ENCODE measurements around the gene CCDC171.

CCDC171 gene

DNA sequence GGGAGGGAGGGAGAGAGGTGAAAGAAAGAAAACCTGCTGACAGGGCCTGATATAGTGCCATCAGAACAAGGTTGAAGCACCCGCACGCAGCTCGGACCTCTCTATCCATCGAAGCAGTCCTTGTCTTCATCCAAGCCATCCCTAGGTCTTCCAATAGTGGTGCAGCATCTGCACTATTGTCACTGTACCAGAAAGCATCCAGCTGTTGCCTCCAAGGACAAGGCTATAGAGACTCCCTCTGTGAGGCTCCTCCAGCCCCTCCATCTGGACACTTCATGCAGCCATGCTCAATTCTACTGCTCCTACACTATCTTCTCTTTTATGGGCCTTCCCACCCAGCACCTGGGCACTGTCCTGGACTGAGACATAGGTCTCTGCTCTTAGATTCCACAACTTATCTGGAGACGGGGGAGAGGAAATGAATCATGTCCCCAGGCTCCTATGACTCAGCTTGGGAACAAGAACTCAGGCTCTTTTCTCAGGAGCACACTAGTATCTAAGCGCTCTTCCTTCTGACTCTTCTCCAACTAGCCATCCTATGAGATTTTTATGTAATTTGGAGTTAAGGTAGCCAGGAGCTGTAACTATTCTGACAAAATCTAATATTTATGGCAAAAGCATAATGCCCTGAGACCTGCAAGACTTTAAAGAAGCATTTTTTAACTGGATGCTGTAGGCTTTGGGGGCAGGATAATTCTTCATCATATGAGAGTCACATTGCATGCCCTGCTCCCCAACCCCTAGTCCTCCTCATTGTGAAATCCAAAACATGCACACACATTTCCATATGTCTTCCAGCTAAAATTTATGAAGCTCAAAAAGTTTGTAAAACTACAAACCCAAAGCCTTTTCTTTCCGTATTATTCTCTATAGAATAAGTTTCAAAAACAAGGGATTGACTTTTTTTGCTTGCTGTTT lies 446.8 kb downstream of the CCDC171 start:
- DNase-seq (ENCODE audit: low read depth in 2 of 2): no peak

DNA sequence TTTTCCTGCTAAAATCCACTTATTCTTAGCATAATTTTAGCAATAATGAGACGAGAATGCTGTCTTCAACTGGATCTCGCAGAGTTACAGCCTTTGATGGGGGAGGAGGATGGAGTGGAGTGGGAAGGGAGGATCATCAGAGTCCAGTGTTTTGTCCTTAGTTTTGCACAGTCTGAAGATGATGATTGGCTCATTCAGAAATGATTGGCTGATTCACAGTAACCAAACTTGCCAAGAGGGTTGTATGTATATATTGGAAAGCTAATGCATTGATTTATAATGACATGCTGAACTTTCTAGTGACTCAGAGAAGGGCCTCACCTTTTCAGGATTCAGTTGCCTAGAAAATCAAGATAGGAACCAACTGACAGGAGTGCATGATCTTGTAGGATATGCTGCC lies 448.0 kb downstream of the CCDC171 start:
- DNase-seq (ENCODE audit: low read depth in 2 of 2): no peak

DNA sequence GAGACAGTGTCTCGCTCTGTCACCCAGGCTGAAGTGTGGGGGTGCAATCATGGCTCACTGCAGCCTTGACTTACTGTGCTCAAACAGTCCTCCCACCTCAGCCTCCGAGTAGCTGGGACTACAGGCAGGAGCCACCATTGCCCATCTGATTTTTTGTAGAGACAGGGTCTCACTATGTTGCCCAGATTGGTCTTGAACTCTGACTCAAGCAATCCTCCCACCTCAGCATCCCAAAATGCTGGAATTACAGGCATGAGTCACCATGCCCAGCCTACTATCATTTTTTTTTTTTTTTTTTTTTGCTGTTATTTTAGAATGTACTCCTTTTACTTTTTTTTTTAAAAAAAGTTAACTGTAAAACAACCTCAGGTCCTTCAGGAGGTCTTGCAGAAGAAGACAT lies 449.0 kb downstream of the CCDC171 start:
- DNase-seq (ENCODE audit: low read depth in 2 of 2): no peak

DNA sequence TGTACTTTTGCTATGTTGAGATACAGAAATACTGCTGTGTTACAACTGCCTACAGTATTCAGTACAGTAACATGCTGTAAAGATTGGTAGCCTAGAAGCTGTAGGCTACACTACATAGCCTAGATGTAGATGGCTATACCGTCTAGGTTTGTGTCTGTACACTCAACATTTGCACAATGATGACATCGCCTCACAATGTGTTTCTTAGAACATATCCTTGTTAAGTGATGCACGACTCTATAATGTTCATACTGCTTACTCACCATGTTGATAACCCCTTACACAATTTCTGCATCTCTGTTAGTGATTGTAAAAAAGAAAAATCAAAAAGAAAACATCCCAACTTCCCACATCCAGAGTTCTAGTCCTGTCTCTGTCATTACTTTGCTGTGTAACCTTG lies 450.0 kb downstream of the CCDC171 start:
- no peak for DNase-seq (ENCODE audit: low read depth in 2 of 2)

DNA sequence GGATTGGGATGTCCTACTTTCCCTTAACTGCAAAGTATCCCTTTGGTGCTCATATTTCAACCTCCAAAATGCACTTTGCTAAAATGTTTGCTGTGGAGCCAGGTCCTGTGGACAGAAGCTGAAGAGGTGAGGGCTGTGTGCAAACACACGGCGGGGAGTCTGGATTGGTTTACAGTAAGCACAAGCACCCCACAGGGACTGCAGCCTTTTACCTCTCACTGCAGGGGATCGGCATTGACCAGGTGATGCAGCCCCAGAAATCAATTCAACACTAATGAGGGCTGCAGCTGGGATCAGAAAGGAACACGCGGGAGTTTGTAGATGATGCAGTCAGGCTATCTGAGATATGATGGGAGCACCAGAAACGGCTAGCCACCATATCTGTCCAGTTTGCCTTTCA lies 450.9 kb downstream of the CCDC171 start:
- DNase-seq (ENCODE audit: low read depth in 2 of 2): no peak

DNA sequence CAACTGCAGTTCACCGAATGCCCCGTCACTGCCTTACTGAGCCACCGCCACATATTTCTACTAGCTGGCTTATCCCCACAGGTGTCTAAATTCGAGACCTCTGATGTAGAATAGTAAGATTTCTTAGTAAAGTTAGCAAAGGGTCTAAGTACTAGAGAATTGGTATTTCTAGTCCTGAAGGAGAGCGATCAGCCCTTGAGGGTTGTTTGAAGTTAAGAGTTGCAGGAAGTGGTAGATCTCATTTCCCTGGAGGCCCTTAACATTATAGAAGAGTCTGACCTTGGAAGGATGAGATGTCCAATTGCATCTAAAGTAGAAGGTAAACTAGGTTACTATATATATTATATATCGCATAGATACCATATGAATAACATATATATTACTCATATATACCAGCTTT lies 451.8 kb downstream of the CCDC171 start:
- no peak for DNase-seq (ENCODE audit: low read depth in 2 of 2)

DNA sequence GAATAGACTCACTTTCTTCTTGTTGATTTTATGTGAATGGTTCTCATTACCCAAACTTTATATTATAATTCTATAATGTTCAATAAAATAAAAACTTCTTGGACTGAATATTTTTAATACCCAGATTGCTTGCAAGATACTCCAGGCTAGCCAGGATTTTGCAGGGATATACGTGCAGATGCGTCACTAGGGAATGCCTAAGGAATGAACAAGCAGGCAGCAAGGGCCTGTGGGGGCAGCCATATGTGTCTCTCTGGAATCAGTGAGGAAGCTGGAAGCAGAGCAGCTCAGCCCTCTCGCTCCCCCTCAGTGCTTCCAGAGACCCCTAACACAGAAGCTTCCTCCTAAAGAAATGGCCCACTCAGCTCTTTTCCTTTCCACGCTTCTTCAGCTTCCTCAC lies 457.4 kb downstream of the CCDC171 start:
- no peak for DNase-seq (ENCODE audit: low read depth in 2 of 2)

DNA sequence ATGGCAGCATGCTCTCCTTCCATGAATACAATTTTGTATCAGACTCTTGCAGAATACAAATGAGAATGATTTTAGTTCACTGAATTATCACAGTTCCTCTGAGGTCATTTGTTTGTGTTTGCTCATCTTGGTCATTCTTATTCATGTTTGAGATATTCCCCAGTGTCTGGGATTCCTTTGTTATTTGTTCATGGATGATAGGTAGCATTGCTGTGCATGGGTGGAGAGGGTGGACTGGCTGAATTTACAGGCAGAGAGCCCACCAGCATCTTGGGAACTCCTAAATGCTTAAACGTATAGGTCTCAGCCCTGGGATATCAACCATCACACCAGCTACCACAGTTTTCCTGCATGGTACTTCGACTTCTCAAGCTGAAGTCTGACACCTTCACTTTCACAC lies 459.8 kb downstream of the CCDC171 start:
- DNase-seq (ENCODE audit: low read depth in 2 of 2): no peak

DNA sequence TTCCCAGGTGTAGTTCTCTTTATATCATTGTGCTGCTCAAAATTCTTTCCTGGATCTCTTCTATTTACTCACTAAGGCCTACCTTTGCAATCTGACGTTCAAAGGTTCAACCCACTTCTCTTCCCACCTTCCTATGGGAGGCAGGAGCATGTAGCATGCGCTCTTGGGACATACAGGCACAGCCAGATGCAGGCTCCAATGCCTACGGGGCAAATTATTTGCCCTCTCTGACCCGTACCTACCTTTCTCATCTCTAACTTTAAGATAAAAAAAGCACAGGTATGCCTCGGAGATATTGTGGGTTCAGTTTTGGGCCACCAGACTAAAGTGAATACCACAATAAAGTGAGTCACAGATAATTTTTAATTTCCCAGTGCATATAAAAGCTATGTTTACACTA lies 460.5 kb downstream of the CCDC171 start:
- DNase-seq (ENCODE audit: low read depth in 2 of 2): no peak

DNA sequence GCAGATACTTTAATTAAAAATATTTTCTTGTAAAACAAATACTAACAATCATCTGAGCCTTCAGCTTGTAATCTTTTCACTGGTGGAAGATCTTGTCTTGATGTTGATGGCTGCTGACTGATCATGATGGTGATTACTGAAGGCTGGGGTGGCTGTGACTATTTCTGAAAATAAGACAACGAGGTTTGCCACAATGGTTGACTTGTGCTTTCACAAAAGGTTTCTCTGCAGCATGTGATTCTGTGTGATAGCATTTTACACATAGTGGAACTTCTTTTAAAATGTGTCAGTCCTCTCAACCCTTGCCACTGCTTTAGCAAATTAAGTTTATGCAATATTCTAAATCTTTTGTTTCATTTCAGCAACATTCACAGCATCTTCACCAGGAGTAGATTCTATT lies 461.0 kb downstream of the CCDC171 start:
- DNase-seq (ENCODE audit: low read depth in 2 of 2): no peak

DNA sequence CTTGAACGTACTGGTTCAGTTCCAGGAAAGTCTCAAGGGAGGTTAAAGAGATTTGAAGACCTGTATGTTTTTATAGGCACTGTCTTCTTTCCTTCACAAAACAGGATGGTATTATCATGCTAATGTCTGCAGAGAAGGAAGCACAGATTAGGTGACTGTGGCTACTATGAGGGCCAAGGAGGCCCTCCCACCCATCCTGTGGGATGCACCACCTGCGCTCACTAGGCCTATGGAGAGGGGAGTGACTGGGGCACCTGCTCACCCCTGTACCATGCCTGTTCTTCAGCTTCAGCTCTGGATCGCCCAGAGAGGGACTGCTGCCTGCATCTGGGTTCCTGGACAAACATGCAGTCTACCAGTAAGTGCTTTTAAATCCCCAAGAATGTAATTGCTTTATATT lies 469.4 kb downstream of the CCDC171 start:
- no peak for DNase-seq (ENCODE audit: low read depth in 2 of 2)

DNA sequence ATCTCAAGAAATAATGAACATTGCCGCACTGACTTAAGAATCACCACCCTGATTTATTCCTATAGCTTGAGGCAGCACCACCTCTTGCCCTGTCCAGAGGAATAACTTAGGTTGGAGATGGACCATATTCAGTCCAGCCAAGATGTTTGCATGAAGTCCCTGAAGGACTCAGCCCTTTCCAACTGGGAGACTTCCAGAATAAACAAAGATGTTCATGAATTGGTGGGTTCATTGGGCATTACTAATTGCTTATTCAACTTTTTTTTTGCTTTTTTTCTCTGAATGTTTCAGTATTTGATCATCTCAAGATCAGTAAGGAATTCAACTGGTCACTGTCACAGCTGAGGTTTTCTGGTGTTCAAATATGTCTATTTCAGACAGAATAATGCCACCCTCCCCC lies 470.6 kb downstream of the CCDC171 start:
- no peak for DNase-seq (ENCODE audit: low read depth in 2 of 2)

Measured in stimulated activated CD8-positive, alpha-beta memory T cell treated with anti-CD3 and anti-CD28 coated beads, Interleukin-2, amount 100 ng/mL, for 1 hour (primary cell).